Activated CD4-positive, alpha-beta T cell treated with anti-CD3 and anti-CD28 coated beads, Interleukin-2, amount 10 ng/mL, durations not matched to agents 7 days and 5 days (primary cell): Measurements from ENCODE around the gene ATP7B. TPM values are rescaled to one million over a fixed set of nuclear protein-coding genes. Genes with fewer than 3 reads are reported as not detected.
A peak's percentile ranks its signal among the peaks of the same experiment; 100 is the strongest.

Source experiments
- CTCF ChIA-PET: fragments of 350-600 bp; sonication (Branson Sonifier 250); formaldehyde crosslinking; loops from one replicate; lab custom pipeline; 2021; ENCODE audit warnings: antibody characterized with exemption; lab: Charles Lee
- POLR2A ChIA-PET: fragments of 350-600 bp; sonication (Branson Sonifier 250); formaldehyde crosslinking; loops from one replicate; lab custom pipeline; 2021; ENCODE audit warnings: antibody characterized with exemption; lab: Charles Lee
- DNase-seq: peaks from one replicate; pipeline ENCODE4 v3.0.0-alpha.2; 2020
- H3K27ac Mint-ChIP-seq: one replicate; pipeline ENCODE4 v1.8.0; 2021; ENCODE audit warnings: mild to moderate bottlenecking, moderate library complexity, mixed read lengths
- H3K27me3 Mint-ChIP-seq: one replicate; pipeline ENCODE4 v1.8.0; 2021; ENCODE audit warnings: mixed read lengths
- H3K36me3 Mint-ChIP-seq: one replicate; pipeline ENCODE4 v1.8.0; 2021; ENCODE audit warnings: low read depth, mixed read lengths
- H3K4me1 Mint-ChIP-seq: one replicate; pipeline ENCODE4 v1.8.0; 2021; ENCODE audit warnings: mixed read lengths
- H3K4me3 Mint-ChIP-seq: one replicate; pipeline ENCODE4 v1.8.0; 2021; ENCODE audit warnings: mild to moderate bottlenecking, moderate library complexity, mixed read lengths
- H3K9me3 Mint-ChIP-seq: one replicate; pipeline ENCODE4 v1.8.0; 2021; ENCODE audit warnings: mixed read lengths
- total RNA-seq, 2 experiments: library from RNA; stranded (reverse); gene quantifications; one replicate each; pipeline ENCODE4 v1.2.3, GENCODE V29; 2021

ATP7B gene
- total RNA-seq, 2 experiments from 2014 or later: 0.62 to 0.74 TPM

DNA sequence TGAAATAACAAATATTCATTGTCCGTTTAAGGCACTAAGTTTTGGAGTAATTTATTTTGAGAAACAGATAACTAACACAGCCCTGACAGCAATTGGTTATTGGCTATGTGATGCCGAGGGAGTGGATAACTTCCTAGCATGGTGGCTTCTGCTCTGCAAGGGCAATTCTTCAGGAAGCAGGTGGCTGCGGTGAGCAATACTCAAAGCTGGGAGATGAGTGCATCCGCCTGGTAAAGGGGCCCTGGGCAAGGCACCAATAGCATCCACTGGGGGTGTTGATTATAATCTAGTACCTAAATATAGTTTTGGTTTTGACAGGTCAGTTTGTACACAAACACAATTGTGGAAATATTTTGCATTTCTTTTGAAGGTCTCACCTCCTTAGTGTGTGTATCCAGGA, 108.5 kb downstream of the ATP7B start:
- DNase-seq: no peak
- H3K4me3 Mint-ChIP-seq: no peak overlapping the region
- H3K27me3 Mint-ChIP-seq: peaks cover 13% of the 10 kb centered on the region
- no peak overlapping the region for H3K27ac Mint-ChIP-seq
- peaks cover 15% of the 10 kb centered on the region for H3K4me1 Mint-ChIP-seq
- CTCF ChIA-PET: interaction anchor here (1.2 kb wide), 1 partner anchor 21 kb away, joined by 4 read pairs; no protein-coding TSS in a partner anchor
- H3K36me3 Mint-ChIP-seq: peaks cover 2% of the 10 kb centered on the region
- POLR2A ChIA-PET: no interaction called here
- H3K9me3 Mint-ChIP-seq: no peaks in the 10 kb centered on the region

DNA sequence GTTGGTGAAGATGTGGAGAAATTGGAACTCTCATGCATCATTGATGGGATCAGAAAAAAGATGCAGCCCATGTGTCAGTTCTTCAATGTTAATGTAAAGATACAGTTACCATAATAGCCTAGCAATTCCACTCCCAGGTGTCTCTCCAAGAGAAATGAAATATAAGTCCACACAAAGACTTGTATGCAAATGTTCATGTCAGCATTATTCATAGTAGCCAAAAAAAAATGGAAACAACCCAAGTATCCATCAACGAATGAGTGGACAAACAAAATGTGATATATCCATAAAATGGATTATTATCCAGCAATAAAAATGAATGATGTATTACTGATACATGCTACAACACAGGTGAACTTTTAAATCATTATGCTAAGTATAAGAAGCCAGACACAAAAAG, 110.8 kb downstream of the ATP7B start:
- ChIA-PET POLR2A (no interaction called here), CTCF (no interaction called here)
- Mint-ChIP-seq H3K36me3 (no peaks in the 10 kb centered on the region), H3K27ac (no peak overlapping the region), H3K4me3 (no peak overlapping the region), H3K9me3 (no peaks in the 10 kb centered on the region), H3K27me3 (peaks cover 13% of the 10 kb centered on the region), H3K4me1 (peaks cover 10% of the 10 kb centered on the region)
- DNase-seq: no peak

DNA sequence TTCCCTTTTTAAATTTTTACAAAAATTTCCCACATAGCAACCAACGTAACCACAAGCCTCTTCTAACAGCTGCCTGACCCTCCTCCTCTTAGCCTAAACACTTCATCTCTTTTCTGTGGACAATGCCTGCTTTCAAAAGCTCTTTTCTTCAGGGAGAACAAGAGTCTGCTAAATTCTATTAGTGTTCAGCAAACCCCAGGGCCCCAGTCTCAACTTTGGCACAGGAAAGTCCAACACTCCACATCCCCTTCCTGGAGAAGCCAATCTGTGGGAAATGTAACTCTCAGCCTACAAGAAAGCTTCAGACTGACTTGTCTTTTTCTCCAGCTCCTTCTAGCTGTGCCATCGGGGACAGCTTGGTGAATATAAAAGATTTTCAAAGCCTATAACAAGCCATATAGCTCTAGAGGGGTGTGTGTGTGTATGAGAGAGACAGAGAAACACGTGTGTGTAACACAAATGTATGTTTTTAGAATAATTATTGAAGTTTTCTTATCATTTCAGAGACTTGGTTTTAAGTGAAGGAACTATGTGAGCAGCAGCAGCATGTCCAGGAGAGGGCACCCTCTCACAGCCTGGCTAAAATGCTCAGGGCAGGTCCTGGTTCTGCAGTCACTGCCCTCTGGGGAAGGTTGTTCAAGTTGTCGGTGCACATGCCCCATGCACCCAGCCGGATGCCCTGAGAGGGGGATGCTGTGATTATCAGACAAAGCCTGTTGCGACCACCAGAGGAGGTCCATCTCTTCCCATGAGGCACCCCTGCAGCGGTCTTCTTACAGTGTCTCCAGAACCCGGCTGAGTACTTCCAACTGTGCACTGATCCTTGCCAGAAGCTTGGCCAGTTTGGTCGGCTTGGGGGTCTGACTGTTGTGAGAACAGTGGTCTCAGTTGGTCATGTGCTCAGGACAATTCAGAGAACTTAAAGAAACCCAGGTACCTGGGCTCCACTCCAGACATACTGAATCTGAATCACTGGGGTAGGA, 115.1 kb downstream of the ATP7B start:
- POLR2A ChIA-PET: no interaction called here
- H3K36me3 Mint-ChIP-seq: no peaks in the 10 kb centered on the region
- no peak overlapping the region for H3K27ac Mint-ChIP-seq
- H3K9me3 Mint-ChIP-seq: no peaks in the 10 kb centered on the region
- no peak overlapping the region for H3K4me3 Mint-ChIP-seq
- peaks cover 2% of the 10 kb centered on the region for H3K4me1 Mint-ChIP-seq
- CTCF ChIA-PET: interaction anchor here (1.2 kb wide), 1 partner anchor 232 kb away, joined by 7 read pairs; the partner anchor contains the start of gene NEK5
- peaks cover 7% of the 10 kb centered on the region for H3K27me3 Mint-ChIP-seq
- peak; percentile 63 for DNase-seq

DNA sequence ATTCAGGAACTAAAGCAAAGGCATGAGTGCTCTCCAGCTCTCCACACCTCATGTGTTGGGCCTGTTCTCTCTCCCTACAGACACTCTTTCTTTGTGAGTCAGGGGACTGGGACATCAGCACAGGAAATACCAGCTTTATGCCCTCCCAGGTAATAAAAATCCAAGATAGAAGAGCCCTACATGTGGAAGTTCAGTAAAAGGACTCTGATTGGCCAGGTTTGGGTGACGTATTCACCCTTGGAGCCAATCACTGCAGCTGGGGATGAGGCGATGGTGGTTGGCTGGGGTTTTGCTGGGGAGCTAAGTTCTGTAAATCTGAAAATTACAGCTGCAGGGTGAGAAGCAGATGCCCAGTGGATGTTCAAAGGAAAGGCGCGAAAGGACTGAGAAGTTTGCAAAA, 117.0 kb downstream of the ATP7B start:
- H3K4me1 Mint-ChIP-seq: peaks cover 2% of the 10 kb centered on the region
- ChIA-PET POLR2A (no interaction called here), CTCF (interaction anchor here (1.1 to 1.4 kb wide), 2 partner anchors 11 to 234 kb away, joined by 4 read pairs; no protein-coding TSS in a partner anchor)
- DNase-seq: no peak
- no peak overlapping the region for H3K4me3 Mint-ChIP-seq
- no peaks in the 10 kb centered on the region for H3K27me3 Mint-ChIP-seq
- H3K9me3 Mint-ChIP-seq: no peaks in the 10 kb centered on the region
- H3K27ac Mint-ChIP-seq: no peak overlapping the region
- no peaks in the 10 kb centered on the region for H3K36me3 Mint-ChIP-seq

DNA sequence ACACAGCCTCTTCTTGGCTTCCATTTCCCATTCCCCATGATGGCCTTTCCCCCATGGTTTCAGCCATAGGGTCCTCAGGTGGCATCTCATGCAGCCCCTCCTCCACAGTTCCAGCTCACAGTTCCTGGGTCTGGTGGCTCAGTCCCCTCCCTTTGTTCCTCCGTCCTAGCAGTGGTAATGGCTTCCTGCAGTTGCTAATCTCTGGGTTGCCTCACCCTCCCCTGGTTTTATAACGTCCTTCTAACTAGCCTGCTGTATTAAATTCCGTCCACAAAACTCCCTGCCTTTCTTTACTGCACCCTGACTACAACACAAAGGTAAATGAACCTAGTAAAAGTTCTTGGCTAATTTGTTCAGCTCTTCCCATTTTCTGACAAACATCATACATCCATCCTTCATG, 118.6 kb downstream of the ATP7B start:
- no peak overlapping the region for H3K27ac Mint-ChIP-seq
- ChIA-PET POLR2A (no interaction called here), CTCF (interaction anchor here (1.4 to 1.7 kb wide), 2 partner anchors 70 to 235 kb away, joined by 4 read pairs; no protein-coding TSS in a partner anchor)
- no peak overlapping the region for H3K4me3 Mint-ChIP-seq
- H3K4me1 Mint-ChIP-seq: peaks cover 2% of the 10 kb centered on the region
- no peaks in the 10 kb centered on the region for H3K9me3 Mint-ChIP-seq
- no peaks in the 10 kb centered on the region for H3K36me3 Mint-ChIP-seq
- no peak for DNase-seq
- no peaks in the 10 kb centered on the region for H3K27me3 Mint-ChIP-seq

DNA sequence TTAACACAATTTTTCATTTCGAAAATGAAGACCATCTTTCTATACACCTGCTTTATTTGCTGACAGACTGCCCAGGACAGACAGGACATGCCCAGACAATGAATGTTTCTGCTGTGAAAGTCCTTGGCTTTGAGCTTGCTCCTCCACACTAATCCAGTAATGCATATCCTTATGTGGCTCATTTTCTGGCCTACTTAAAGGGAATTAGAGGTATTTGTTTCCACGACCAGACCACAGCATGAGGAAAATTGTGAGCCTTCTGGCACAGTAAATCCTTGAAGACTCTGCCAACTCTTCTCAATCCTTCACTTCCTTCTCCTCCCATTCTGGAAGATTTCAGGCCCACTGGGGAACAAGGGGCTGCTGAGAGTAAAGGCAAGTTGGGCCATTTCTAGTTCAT, 123.8 kb downstream of the ATP7B start:
- Mint-ChIP-seq H3K9me3 (peaks cover 7% of the 10 kb centered on the region), H3K36me3 (no peaks in the 10 kb centered on the region), H3K27ac (no peak overlapping the region), H3K4me3 (no peak overlapping the region), H3K27me3 (peaks cover 9% of the 10 kb centered on the region), H3K4me1 (no peaks in the 10 kb centered on the region)
- POLR2A ChIA-PET: no interaction called here
- no peak for DNase-seq
- CTCF ChIA-PET: no interaction called here

DNA sequence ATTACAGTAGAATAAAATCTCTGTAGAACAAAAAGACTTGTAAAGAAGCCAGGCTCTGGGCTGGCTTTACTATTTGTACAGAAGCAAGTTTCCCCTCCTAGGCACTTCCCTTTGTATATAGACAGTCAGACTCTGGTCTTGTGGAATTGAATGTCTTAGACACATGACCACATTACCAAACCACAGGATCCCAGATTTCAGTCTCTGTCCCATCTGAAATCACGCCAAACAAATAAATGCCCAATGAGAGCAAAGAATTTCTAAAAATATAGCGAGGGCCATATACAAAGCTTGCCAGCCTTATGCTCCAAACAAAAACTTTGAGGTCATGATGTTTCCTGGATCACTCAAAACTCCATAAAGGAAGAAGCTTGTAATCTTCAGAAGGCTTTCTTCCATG, 125.6 kb downstream of the ATP7B start:
- H3K9me3 Mint-ChIP-seq: peaks cover 14% of the 10 kb centered on the region
- DNase-seq: no peak
- H3K36me3 Mint-ChIP-seq: no peaks in the 10 kb centered on the region
- peaks cover 9% of the 10 kb centered on the region for H3K27me3 Mint-ChIP-seq
- no peak overlapping the region for H3K27ac Mint-ChIP-seq
- no peak overlapping the region for H3K4me3 Mint-ChIP-seq
- no peaks in the 10 kb centered on the region for H3K4me1 Mint-ChIP-seq
- POLR2A ChIA-PET: no interaction called here
- CTCF ChIA-PET: no interaction called here

DNA sequence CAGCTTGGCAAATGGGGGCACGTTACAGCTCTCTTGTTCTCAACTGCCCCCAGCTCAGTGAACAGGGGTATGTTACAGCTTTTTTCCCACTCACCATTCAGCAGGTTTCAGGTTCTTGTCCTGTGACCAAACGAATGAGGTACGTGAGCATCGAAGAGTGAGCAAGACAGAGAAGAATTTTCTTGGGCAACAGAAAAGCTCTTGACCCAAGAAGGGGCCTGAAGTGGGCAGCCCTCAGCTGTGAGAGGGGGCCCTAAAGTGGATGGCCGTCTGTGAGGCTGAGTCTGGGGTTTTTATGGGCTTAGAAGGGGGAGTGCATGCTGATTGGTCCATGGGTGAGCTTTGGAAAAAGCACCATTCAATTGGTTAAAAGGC, 128.0 kb downstream of the ATP7B start:
- no peak for DNase-seq

More for the DNA sequence above, 128.0 kb downstream of the ATP7B start:
- H3K27ac Mint-ChIP-seq: no peak overlapping the region
- H3K4me3 Mint-ChIP-seq: no peak overlapping the region
- peaks cover 15% of the 10 kb centered on the region for H3K9me3 Mint-ChIP-seq
- H3K27me3 Mint-ChIP-seq: peaks cover 9% of the 10 kb centered on the region
- peaks cover 3% of the 10 kb centered on the region for H3K4me1 Mint-ChIP-seq
- H3K36me3 Mint-ChIP-seq: no peaks in the 10 kb centered on the region
- ChIA-PET POLR2A (interaction anchor here (0.6 kb wide), 1 partner anchor 286 kb away, joined by 6 read pairs; no protein-coding TSS in a partner anchor), CTCF (interaction anchor here (1.3 to 1.9 kb wide), 2 partner anchors 9 to 36 kb away, joined by 6 read pairs; no protein-coding TSS in a partner anchor)

Other genes starting within 250 kb of the ATP7B start
- gene DHRS12, start 207.3 kb downstream of the ATP7B start, total RNA-seq: 1 to 10 TPM; 9.5 to 9.7 TPM
- gene TMEM272, start 166.3 kb downstream of the ATP7B start, total RNA-seq: 1 to 10 TPM; 1.3 to 1.5 TPM
- gene CCDC70, start 149.5 kb downstream of the ATP7B start, total RNA-seq: not detected
- gene ALG11, start 948 bp upstream of the ATP7B start, total RNA-seq: 10 to 100 TPM; 31.1 to 31.7 TPM
- 10 to 100 TPM; 11.7 to 12.9 TPM for gene UTP14C, start 13.2 kb upstream of the ATP7B start, total RNA-seq
- not detected for gene NEK5, start 117.6 kb upstream of the ATP7B start, total RNA-seq
- gene NEK3, start 148.1 kb upstream of the ATP7B start, total RNA-seq: 1 to 10 TPM; 3.7 to 5.1 TPM